GM19043 (cell line): ENCODE results near the gene TMA7.

Experiments
- ATAC-seq: cut with Tn5 transposase; IDR thresholded peaks from one replicate; pipeline ENCODE4 v1.9.1; 2021; ENCODE audit warnings: low read depth; ENCODE audit not compliant: unreplicated experiment

The TMA7 gene

GRCh38 chr3:48422272-48422671 is 17.8 kb upstream of the TMA7 start:
- ATAC-seq, result no peak

GRCh38 chr3:48422681-48423080 is 17.4 kb upstream of the TMA7 start:
- ATAC-seq, result no peak

- ATAC-seq, result no peak
These were observed 16.7 kb upstream of the TMA7 start for GRCh38 chr3:48423241-48423882.

GRCh38 chr3:48423883-48424695 is 16.0 kb upstream of the TMA7 start:
- ATAC-seq, result no peak

- ATAC-seq, result no peak
These were observed 14.7 kb upstream of the TMA7 start for GRCh38 chr3:48425281-48425812.

GRCh38 chr3:48426401-48426909 is 13.6 kb upstream of the TMA7 start:
- ATAC-seq, result no peak

- no peak for ATAC-seq
These were observed 13.0 kb upstream of the TMA7 start for GRCh38 chr3:48426944-48427629.

- no peak for ATAC-seq
These were observed 12.5 kb upstream of the TMA7 start for GRCh38 chr3:48427630-48427962.

- ATAC-seq, result no peak
These were observed 11.9 kb upstream of the TMA7 start for GRCh38 chr3:48428088-48428571.

GRCh38 chr3:48428572-48429316 is 11.3 kb upstream of the TMA7 start:
- ATAC-seq, result peak; percentile 29

- peak; percentile 41 for ATAC-seq
These were observed 10.6 kb upstream of the TMA7 start for GRCh38 chr3:48429317-48429959.

- ATAC-seq, result no peak
These were observed 9.9 kb upstream of the TMA7 start, which contains the start of gene PLXNB1 for GRCh38 chr3:48429960-48430707. PLXNB1 (minus strand) TSS chr3:48430086; CDS start chr3:48424611, 5,475 bp downstream.

GRCh38 chr3:48430708-48431101 is 9.4 kb upstream of the TMA7 start:
- ATAC-seq, result no peak

GRCh38 chr3:48431224-48432029 is 8.6 kb upstream of the TMA7 start:
- ATAC-seq, result no peak

GRCh38 chr3:48432411-48433371 is 7.4 kb upstream of the TMA7 start:
- ATAC-seq, result no peak

GRCh38 chr3:48433472-48434118 is 6.5 kb upstream of the TMA7 start:
- ATAC-seq, result no peak
